Hematopoietic multipotent progenitor cell treated with erythropoietin and hydrocortisone succinate and interleukin-3 and kit ligand, for 6 days (in vitro differentiated cells): ENCODE measurements around the gene MAD1L1.
"Not testable (repeated sequence)": the region's sequence is repeated elsewhere in the genome, so short reads cannot be mapped to it uniquely, and the experiment has no call there.

ENCODE experiments used
- DNase-seq: peaks from one replicate; pipeline ENCODE4 v3.0.0-alpha.2; 2015

The MAD1L1 gene

DNA sequence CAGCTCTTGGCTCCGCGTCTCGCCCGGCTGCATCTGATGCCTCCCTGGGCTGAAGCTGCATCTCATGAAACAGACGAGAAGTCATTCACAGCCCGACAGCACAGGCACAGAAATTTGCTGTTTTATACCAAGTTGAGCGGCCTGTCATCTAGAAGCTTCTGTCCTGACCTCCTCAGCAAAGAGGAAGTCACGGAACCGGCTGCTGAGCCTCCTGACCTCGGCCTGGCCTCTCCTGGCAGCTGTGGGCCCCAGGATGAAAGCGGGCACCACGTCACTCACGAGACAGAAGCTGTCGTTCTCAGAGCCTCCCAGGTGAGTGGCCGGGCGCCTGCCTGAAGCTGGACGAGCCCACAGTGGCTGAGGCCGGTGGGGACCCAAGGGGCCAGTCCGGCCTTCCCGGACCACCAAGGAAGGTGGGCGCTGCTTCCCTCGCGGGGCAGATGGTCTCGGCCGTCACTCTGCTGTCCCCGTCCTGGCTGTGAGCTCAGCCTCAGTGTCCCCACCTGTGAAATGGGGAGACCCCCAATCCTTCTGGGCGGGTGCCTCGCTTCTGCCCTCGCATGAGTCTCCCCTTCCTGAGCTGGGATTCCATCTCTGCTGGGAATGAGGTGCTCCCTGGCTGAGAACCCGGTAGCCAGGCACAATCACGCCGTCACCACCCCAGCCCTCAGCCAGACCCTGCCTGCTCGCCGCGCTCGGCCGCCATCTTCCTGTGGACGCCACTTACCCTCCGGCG, 391.3 kb downstream of the MAD1L1 start:
- not testable (repeated sequence) for DNase-seq

DNA sequence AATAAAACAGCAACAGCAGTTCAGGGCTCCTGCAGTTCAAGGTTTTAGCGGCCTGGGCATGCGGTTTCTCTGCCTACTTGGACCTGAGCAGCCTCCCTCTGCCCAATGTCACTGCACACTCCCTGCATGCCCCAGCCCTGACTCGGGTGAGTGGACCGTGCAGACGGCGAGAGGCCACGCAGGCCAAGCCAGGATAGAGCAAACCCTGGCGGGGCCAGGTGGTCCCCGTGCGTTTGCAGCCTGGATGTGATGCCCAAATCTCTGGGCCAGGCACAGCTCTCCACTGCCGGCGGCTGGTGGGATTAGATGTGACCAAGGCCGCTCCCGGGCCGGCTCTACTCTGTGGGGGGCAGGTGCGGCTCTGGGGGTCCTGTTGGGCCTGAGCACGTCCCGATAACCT, 392.0 kb downstream of the MAD1L1 start:
- DNase-seq, result not testable (repeated sequence)

- no peak for DNase-seq
Observed at GRCh38 chr7:1839701-1840100, 393.0 kb downstream of the MAD1L1 start.

DNA sequence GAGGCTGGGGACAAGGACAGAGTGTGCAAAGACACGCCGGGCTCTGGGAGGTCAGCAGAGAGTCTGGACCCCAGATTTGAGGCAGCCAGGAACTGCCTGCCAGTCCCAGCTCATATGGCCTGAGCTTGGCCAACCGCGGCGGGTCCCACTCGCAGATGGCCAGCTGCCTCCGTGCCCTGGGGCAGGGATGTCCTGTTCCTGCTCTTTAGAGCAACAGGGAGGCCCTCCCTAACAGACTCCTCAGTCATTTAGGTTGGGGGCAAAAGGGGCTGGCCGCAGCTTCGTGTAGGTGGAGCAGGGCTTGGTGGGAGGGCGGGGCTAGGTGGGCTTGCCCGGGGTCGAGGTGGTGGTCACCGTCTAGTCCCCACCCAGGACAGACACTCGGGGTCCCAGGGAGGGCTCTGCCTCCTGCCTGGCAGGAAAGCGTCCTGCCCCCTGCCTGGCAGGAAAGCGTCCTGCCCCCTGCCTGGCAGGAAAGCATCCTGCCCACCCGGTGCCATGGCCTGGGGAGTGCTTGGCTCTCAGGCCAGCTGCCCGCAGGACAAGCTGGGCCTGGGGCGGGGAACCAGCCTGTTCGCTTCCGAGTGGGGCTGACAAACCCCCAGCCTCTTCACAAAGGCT, 393.7 kb downstream of the MAD1L1 start:
- DNase-seq, result not testable (repeated sequence)

- DNase-seq, result not testable (repeated sequence)
Observed at GRCh38 chr7:1838544-1838872, 394.2 kb downstream of the MAD1L1 start.

DNA sequence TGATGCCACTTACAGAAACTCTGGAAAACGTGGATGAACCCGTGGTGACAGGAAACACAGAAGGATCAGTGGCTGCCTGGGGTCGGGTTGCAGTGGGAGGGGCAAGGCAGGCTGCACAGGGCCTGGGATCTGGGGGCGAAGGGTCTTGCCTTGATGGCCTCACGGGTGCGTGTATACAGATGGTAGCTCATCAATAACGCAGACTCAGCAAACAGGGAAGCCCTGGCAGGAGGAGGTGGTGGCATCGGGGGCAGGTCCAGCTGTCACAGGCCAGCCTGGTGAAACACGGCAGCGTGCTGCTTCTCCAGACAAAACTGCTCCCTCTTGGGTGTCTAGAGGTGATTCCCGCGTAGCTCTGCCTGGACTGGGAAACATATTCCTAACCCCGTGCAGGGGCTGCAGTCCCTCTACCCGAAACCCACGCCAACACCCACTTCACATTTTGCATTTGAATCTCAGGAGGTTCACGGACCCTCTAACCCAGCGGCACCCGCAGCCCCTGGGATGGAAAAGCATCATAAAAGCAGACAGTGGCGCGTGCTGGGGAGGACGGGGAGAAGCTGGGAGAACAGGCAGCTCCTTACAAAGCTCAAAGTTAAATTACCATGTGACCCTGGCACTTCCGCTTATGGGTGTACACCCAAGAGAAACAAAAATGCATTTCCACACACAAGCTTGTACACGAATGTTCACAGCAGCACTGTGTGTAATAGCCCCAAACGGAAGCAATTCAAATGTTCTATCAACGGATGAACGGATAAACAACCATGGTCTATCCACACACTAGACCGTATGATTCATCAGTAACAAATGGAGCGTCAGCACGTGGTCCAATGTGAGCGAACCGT, 394.8 kb downstream of the MAD1L1 start:
- DNase-seq, result not testable (repeated sequence)

- not testable (repeated sequence) for DNase-seq
Observed at GRCh38 chr7:1831933-1832535, 400.7 kb downstream of the MAD1L1 start.

DNA sequence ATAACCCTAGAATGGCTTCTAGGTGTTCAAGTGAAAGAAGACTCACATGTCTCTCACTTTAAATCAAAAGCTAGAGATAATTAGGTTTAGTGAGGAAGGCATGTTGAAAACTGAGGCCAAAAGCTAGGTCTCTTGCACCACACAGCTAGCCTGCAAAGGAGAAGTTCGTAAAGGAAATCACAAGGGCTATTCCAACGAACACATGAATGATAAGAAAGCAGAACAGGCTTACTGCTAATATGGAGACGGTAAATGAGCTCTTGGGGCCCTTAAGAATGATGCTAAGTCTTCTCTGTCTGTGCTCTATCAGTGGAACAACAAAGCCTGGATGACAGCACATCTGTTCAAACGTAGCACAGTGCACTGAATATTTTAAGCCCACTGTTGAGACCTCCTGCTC, 401.3 kb downstream of the MAD1L1 start:
- DNase-seq, result not testable (repeated sequence)

GRCh38 chr7:1829668-1830067, 403.1 kb downstream of the MAD1L1 start:
- not testable (repeated sequence) for DNase-seq

- no peak for DNase-seq
Observed at GRCh38 chr7:1829111-1829510, 403.6 kb downstream of the MAD1L1 start.

DNA sequence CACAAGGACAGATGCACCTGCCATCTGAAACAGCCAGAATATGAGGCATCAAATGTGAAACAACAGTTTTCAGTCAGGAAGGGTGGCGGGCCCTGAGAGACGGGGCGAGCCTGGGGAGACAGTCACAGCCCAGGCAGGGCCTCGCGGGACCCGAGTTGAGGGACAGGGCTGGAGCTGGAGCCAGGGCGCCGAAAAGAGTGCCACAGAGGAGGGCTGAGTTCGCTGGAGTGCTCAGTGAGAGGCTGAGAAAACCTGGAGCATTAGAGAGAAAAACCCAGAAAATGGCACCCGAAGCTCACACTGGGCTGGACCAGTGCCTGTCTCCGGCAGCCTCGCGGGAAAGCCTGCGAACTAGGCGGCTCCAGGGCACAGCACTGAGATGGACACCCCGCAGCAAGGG, 404.6 kb downstream of the MAD1L1 start:
- not testable (repeated sequence) for DNase-seq

DNA sequence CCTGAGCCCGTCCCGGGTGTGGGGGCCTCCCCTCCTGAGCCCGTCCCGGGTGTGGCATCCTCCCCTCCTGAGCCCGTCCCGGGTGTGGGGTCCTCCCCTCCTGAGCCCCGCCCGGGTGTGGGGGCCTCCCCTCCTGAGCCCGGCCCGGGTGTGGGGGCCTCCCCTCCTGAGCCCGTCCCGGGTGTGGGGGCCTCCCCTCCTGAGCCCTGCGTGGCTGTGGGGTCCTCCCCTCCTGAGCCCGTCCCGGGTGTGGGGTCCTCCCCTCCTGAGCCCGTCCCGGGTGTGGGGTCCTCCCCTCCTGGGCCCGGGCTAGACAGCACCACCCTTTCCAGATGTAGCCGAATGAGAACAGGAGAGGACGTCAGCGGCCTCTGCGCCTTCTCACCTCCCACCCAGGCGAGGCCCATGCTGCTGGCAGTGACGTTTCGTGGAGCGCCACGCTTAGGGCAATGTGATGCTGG, 405.2 kb downstream of the MAD1L1 start:
- DNase-seq, result not testable (repeated sequence)

- not testable (repeated sequence) for DNase-seq
Observed at GRCh38 chr7:1826931-1827330, 405.8 kb downstream of the MAD1L1 start.

DNA sequence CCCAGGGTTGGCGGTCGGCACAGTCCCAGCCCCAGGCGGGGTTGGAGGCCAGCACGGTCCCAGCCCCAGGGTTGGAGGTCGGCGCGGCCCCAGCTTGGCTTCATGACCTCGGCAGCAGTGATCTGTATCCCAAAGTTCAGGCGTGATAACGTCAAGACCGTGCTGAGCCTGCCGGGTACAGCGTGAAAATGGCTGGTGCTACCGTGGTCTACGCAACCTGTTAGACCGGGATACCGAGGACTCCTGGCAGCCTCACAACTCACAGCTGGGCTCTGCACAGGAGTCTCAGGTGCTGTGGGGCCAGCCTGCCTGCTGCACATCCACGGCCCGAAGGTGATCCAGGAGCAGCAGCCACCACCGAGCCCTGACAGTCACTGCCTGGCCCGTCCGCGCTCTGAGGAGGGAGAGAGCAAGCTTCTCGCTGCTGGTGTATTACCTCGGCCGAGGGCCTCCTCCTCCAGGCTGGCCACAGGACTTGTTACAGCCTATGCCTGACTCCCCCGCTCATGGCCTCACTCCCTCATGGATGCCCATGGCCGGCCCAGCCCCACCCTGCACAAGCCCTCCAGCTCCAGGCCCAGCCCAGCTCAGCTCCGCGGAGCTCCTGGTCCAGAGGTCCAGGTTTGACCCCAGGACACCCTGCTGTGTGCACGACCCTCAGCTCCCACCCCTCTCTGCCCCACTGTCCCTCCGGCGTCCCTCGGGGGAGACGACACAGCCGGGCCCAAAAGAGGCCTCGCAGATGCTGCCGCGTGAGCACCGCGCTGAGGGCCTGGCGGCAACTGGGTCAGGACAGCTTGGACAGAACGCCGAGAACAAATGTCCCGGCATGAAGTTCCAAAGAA, 406.6 kb downstream of the MAD1L1 start:
- no peak for DNase-seq

DNA sequence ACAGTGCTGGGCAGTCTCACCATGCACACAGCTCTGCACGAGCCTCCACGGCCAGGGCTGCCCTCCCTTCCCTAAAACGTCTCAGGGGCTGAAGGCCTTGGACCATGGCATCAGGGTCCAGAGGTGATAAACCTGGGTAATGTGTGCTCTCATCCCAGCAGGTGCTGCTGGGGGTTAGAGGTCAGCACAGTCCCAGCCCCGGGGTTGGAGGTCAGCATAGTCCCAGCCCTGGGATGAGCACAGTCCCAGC, 407.2 kb downstream of the MAD1L1 start:
- not testable (repeated sequence) for DNase-seq

DNA sequence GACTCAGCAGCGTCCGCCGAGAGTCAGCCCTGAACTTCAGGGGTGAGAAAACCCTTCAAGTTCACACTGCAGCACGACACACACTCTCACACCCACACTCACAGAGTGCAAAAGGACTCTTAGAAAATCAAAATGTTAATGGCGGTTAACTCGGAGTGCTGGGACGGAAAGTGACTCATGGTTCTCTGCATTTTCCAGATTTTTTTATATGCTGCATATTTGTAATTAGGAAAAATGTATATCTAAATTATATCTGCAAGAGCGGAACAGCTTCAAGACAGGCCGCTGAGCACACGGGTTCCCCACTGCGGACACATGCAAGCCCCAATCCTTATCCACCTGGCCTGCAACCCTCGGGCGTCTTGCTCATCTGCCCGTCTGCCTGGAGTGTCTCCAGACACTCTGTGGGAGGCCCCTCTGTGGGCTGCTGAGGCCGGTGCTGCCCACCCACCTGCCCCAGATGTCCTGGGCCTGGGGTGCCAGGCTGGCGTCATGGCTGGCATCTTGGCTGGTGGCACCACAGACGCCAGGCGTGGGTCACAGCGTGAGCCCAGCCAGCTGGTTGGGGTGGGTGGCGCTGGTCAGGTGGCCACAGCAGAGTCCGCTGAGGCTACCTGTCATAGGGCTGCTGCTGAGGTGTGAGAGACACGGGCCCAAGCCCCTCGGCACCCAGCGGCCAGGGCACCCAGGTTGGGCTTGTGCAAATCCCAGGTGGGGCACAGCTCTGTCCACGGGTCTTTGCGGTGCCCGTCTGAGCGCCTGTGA, 407.7 kb downstream of the MAD1L1 start:
- not testable (repeated sequence) for DNase-seq

- DNase-seq, result not testable (repeated sequence)
Observed at GRCh38 chr7:1824151-1824881, 408.4 kb downstream of the MAD1L1 start.

DNA sequence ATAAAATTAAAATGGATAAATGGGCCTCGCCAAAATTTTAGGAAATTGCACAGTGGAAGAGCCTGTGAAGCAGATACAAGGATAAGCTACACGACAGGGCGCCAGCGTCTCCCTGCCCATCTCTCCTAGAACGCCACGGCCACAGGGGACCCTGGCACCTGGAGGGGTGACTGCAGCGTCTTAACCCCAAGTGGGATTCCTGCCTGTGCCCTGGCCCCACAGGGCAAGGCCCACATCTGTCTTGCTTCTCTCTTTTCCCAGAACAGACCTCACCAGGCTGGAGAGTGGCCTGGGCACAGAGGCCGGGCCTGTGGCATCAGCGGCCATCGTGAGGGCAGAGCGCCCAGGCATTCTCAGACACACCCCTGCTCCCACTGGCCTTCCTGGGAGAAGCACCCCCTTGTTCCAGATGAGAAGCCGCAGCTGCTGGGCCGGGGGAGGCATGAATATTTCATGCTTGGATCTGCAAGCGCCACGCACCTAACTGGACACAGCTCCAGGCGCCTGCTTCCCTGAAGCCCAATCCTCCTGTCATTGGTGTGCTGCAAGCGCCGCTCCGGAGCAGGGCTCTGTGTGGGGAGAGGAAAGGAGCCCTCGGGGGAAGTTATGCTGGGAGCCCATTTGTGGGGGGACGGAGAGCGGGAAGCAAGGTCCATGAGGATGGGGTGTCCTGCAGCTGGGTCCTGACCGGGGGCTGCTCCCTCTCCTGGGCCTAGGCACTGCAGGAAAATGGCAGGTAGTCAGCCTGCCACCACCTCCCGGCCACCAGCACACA, 409.2 kb downstream of the MAD1L1 start:
- no peak for DNase-seq

GRCh38 chr7:1819259-1819841, 413.4 kb downstream of the MAD1L1 start:
- peak; percentile 56 for DNase-seq
